Measurements from ENCODE around the gene DHRSX.
"Not testable (repeated sequence)": the region's sequence is repeated elsewhere in the genome, so short reads cannot be mapped to it uniquely, and the experiment has no call there.

Gene DHRSX

DNA sequence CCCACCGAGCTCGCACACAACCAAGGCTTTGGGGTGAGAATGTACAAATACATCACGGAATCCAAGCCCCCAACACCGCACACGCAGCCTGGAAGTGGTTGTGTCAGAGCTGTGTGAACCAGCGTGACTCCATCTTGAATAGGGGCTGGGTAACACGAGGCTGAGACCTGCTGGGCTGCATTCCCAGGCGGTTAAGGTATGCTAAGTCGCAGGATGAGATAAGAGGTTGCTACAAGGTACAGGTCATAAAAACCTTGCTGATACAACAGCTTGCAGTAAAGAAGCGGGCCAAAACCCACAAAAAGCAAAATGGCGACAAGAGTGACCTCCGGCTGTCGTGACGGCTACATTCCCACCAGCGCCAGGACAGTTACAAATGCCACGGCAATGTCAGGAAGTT is 258.4 kb downstream of the DHRSX start:
- DNase-seq = no peak

GRCh38 chrX:2241496-2241895 is 259.3 kb downstream of the DHRSX start:
- DNase-seq = not testable (repeated sequence)

DNA sequence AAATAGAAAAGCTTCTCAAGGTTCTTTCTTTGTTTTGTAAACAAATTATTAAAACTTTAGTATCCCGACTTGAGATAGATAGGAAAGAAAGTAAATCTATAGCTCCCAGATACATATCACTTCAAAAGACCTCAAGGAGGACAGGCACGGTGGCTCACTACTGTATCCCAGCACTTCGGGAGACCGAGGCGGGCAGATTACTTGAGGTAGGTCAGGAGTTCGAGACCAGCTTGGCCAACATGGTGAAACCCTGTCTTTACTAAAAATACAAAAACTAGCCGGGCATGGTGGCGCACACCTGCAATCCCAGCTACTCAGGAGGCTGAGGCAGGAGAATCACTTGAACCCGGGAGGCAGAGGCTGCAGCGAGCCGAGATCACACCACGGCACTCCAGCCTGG is 260.0 kb downstream of the DHRSX start:
- DNase-seq = not testable (repeated sequence)

DNA sequence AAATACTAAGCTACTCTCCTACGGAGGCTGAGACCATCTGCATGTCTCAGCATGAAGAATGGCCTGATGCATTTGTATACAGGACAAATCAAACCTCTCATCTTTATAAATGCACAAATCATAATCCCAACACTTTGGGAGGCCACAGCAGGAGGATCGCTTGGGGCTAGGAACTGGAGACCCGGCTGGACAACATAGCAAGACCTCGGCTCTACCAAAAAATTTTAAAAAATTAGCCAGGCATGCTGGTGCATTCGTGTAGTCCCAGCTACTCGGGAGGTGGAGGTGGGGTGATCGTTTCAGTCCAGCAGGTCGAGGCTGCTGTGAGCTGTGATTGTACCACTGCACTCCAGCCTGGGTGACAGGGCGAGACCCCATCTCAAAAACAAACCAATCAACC is 262.8 kb downstream of the DHRSX start:
- DNase-seq = no peak

DNA sequence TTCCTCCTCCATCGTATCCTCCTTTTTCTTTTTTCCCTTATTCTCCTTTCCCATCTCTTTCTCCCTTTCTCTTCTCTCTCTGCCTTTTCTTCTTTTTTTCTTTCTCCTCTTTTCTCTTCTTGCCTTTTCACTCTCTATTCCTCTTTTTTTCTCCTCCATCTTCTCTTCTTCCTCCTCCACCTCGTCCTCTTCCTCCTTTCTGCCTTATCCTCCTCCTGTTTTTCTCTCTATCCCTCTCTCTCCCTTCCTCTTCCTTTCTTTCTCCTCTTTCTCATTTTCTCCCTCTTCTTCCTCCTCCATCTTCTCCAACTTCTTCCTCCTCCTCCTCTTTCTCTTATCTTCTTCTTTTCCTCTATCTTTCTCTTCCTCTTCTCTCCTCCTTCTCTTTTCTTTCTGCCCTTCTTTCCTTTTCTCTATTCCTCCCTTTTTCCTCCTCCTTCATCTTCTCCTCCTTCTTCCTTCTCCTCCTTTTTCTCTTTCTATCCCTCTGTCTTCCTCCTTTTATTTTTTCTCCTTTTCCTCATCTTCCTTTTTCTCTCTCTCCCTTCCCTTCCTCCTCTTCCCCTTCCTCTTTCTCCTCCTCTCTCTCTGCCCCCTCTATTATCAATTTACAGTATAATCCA is 269.1 kb downstream of the DHRSX start:
- no peak for DNase-seq

- no peak for DNase-seq
These were observed 270.3 kb downstream of the DHRSX start for GRCh38 chrX:2230457-2230856.

DNA sequence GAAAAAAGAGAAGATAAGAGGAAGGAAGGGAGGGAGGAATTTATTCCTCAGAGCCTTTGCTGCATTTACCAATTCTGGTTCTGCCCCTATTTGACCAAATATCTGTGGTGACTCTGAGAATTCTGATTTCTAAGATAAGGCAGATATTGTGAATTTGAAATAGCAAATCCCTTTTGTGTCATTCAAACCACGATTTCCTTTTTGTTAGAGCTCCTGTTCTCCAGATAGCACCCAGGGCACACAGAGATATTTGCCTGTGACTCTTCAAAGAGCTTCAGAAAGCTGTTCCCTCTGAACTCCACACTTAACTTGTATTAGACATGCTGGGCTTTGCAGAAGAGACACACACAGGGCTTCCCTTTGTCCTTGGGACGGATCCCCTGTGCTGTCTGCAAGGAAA is 272.2 kb downstream of the DHRSX start:
- DNase-seq = no peak

- no peak for DNase-seq
These were observed 273.7 kb downstream of the DHRSX start for GRCh38 chrX:2226906-2227656.

GRCh38 chrX:2226182-2226581 is 274.6 kb downstream of the DHRSX start:
- no peak for DNase-seq

- no peak for DNase-seq
These were observed 276.1 kb downstream of the DHRSX start for GRCh38 chrX:2224597-2225235.

DNA sequence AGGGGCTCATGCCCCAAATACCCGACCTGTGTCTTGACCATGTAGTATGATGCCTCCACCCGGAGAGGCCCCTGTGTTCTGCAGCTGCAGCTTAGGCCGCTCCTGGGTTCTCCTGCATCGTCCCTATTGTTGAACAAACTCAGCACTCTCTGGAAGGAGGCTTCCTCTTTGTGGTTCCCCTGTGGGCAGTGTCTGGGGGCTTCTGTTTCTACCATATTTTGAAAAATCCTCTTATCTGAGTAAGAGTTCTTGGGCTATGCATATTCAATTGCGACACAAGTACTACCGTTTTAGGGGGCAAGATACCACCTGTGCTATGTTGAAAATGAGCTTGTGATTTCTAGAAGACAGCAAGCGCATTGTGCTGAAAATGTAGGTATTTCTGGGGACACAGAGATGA is 276.6 kb downstream of the DHRSX start:
- no peak for DNase-seq

- no peak for DNase-seq
These were observed 279.8 kb downstream of the DHRSX start for GRCh38 chrX:2220829-2221567.

DNA sequence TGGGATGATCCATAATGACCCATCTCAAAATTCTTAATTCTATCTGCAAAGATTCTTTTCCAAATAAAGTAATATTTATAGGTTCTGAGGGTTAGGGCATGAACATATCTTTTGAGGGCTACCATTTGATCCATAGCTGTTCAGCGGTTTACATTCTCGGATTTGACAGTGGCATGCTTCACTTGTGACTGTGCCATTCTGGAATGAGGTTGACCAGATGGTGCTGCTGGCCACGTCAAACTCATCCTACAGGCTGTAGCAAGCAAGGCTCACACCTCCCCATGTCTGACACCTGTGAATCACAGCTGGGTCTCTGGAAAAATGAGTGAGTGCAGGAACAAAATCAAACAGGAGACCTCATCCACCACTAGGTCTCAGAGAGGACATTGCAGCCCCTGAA is 280.5 kb downstream of the DHRSX start:
- no peak for DNase-seq

DNA sequence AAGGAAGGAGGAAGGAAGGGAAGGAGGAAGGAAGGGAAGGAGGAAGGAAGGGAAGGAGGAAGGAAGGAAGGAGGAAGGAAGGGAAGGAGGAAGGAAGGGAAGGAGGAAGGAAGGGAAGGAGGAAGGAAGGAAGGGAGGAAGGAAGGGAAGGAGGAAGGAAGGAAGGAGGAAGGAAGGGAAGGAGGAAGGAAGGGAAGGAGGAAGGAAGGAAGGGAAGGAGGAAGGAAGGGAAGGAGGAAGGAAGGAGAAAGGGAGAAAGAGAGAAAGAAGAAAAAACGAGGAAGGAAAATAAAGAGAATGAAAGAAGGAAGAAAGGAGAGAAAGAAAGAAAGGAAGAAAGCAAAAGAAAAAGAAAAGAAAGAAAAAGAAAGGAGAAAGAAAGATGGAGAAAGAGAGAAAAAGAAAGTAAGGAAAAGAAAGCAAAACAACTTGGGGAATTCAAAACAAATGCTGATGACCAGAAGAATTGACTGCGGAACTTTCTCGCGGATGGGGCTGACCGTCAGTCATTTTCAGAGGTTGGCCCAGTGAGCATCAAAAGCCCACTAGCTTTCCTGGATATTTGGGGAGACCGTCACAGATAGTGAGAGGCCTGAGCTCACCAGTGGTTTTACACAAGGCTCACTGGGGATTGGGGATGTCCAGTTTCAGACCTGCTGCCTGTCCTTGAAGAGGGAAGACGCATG is 286.5 kb downstream of the DHRSX start:
- not testable (repeated sequence) for DNase-seq

DNA sequence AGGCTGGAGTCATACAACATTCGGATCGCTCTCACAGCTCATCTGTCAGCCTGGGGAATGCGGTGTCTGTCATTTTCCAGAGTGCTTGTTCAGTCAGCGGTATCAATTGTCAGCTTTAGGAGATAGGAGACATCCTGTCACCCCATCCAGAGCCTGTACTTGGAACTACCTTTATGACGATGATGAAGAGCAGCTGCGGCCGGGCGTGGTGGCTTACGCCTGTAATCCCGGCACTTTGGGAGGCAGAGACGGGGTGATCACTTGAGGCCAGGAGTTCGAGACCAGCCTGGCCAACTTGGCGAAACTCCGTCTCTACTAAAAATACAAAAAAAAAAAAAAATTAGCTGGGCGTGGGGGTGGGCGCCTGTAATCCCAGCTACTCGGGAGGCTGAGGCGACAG is 289.1 kb downstream of the DHRSX start:
- not testable (repeated sequence) for DNase-seq

DNA sequence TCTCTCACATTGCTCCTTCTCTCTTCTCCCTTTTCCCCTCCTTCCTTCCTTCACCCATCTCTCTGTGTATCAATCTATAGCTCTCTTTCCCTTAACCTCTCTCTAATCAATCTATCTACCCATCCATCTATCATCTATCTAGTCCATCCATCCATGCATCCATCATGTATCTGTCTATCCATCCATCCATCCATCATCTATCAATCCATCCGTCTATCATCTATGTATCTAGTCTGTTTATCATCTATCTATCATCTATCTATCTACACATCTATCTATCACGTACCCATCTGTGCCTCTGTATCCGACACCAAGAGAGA is 307.5 kb downstream of the DHRSX start:
- no peak for DNase-seq

DNA sequence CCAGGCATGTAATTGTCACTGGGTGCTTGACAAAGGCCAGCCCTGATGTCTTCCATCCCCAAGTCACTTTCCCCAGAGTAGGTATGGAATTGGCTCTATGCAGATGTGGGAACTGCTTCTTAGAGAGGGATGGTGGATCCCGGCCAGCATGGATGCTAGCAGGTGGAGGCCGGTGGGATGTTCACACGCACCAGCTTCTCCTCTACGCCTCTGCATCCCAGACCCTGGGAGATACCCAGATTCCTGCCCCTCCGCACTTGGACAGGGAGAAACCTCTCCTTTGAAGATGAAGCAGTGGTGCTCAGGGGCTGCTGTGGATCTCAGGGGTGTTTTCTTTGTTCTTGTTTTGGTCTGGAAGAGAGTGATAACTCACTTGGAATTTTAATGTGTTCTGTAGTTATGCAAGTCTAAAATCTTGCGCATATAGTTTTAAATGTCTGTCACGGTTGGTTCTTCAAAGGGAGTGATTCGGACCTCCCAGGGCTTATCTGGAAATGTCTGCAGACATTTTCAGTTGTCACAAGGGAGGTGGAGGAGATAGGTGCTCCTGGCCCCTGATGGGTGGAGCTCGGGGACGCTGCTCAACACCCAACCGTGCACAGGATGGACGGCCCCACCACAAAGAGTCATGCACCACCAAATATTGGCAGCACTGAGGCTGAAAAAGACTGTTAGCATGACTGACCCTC is 308.0 kb downstream of the DHRSX start:
- no peak for DNase-seq

- no peak for DNase-seq
These were observed 311.9 kb downstream of the DHRSX start for GRCh38 chrX:2188840-2189239.

GRCh38 chrX:2188330-2188792 is 312.4 kb downstream of the DHRSX start:
- DNase-seq = no peak

GRCh38 chrX:2187352-2188115 is 313.2 kb downstream of the DHRSX start:
- DNase-seq = no peak

- DNase-seq = no peak
These were observed 315.3 kb downstream of the DHRSX start for GRCh38 chrX:2185341-2186082.
